ENCODE measurements around the gene NMT1. TPM values are rescaled to one million over a fixed set of nuclear protein-coding genes. Genes with fewer than 3 reads are reported as not detected.
"Not testable (repeated sequence)": the region's sequence is repeated elsewhere in the genome, so short reads cannot be mapped to it uniquely, and the experiment has no call there.

The NMT1 gene
- total RNA-seq, 1 donor from 2014 or later, result 125 TPM

- DNase-seq (ENCODE audit: low spot score), result no peak
Measured at GRCh38 chr17:45118691-45119090, 57.6 kb downstream of the NMT1 start.

- no peak for DNase-seq (ENCODE audit: low spot score)
Measured at GRCh38 chr17:45119964-45120363, 58.8 kb downstream of the NMT1 start.

DNA sequence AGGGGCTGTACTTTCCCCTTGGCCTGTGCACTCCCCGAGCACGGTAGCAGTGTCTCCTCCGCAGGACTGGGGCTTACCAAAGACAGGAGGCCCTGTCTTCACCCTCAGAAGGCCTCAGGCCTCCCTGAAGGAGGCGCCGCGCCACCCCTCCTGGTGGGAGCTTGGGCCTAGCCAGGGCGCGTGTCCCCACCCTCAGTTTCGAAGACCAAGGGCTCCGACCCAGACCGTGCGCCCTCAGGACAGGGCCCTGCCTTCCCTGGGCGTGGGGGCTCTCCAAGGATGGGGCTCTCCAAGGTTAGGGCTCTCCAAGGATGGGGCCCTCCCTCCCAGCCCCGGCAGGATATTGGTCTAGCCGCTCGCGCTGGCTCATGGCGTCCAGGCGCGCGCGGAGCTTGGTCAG lies 59.4 kb downstream of the NMT1 start:
- no peak for DNase-seq (ENCODE audit: low spot score)

- no peak for DNase-seq (ENCODE audit: low spot score)
Measured at GRCh38 chr17:45121055-45121454, 59.9 kb downstream of the NMT1 start.

- DNase-seq (ENCODE audit: low spot score), result no peak
Measured at GRCh38 chr17:45123076-45123770, 62.1 kb downstream of the NMT1 start.

- peak; percentile 83 for DNase-seq (ENCODE audit: low spot score)
Measured at GRCh38 chr17:45123930-45124796, 63.0 kb downstream of the NMT1 start.

DNA sequence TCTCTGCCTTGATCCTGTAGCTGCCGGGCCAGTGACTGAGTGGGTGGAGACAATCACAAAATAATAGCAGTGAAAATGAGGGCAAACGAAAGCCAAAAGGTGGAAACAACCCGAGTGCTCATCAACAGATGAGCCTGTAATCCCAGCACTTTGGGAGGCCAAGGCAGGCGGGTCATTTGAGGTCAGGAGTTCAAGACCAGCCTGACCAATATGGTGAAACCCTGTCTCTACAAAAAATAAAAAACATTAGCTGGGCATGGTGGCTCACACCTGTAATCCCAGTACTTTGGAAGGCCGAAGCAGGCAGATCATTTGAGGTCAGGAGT lies 63.6 kb downstream of the NMT1 start:
- DNase-seq (ENCODE audit: low spot score), result not testable (repeated sequence)

GRCh38 chr17:45125509-45125908 lies 64.4 kb downstream of the NMT1 start:
- DNase-seq (ENCODE audit: low spot score), result no peak

- DNase-seq (ENCODE audit: low spot score), result no peak
Measured at GRCh38 chr17:45127207-45127547, 66.1 kb downstream of the NMT1 start.

- DNase-seq (ENCODE audit: low spot score), result peak; percentile 78
Measured at GRCh38 chr17:45127548-45128300, 66.6 kb downstream of the NMT1 start.

DNA sequence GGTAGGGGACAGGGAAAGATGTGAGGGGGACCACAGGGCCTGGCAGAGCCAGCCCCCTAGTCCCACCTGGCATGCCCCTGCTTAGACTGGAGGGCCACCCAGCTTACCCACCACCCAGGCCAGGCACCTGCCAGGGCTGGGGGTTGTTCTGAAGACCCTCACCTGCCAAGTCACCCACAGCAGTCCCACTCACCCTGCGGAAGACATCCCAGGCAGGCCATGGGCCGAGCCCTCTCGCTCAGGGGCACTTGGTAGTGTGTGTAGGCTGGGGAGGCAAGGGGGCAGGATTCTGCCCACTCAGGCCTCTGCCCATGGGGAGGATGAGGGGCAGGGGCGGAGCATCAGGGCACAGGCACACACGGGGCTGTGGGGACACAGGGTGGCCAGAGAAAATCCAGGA lies 67.2 kb downstream of the NMT1 start:
- no peak for DNase-seq (ENCODE audit: low spot score)

- DNase-seq (ENCODE audit: low spot score), result no peak
Measured at GRCh38 chr17:45128989-45129388, 67.9 kb downstream of the NMT1 start.

DNA sequence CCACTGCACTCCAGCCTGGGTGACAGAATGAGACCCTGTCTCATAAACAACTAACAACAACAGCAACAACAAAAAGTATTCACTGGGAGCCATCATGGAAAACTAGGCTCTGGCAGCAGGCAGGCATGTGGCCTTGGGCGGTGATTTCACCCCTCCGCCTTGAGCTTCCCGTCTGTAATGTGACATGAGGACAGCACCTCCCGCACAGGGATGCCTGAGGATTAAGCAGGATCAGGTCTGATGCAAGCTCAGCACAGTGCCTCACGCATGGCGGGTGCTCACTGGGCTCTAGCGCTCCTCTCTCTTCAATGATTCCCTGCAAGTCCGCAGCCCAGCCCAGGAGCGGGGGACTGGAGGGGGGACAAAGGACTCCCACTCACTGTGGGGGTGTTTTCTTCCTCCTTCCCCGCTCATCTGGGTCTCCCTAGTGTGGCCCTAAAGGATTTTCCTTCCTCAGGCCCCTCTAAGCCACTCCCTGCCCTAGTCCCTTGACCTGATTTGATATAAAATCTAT lies 68.4 kb downstream of the NMT1 start:
- no peak for DNase-seq (ENCODE audit: low spot score)

- no peak for DNase-seq (ENCODE audit: low spot score)
Measured at GRCh38 chr17:45129940-45130680, 69.0 kb downstream of the NMT1 start.

DNA sequence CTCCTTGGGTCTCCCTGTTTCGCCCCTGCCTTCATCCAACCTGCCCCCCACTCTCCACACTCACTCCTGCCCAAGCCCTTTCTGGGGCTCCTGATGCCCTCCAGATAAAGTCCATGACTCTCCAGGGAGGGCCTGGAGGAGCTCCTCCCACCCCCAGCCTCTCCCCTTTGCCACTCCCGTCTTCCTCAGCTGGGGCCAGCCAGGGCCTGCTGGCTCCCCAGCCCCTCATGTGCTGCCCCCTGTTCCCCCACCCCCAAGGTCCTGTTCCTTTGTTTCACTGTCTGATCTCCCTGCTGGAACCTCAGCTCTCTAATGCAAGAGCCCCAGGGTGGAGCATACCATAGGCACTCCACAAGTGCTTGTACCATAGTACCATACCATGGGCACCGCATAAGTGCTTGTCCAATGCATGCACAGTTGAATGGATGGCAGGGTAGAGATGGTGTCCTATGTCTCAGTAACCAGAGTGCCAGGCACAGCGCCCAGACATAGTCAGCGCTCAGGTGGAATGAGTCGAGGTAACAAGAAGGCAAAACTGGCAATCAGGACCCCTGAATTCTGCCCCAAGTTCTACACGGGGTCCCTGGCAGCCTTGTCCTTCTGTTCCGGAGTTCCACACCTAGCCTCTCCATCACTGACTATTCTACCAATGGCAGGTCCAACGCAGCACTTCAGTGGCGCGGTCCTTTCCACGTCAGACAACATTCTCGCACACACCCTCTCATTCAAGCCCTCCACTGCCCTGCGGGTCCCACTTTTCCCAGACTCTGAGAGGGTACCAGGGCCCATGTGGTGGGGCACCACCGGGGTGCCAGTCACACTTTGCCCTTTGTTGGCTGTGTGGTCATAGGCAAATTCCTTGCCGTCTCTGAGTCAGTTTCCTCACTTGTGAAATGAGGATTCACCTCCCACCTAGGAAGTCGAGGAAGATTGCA lies 69.8 kb downstream of the NMT1 start:
- DNase-seq (ENCODE audit: low spot score), result no peak

DNA sequence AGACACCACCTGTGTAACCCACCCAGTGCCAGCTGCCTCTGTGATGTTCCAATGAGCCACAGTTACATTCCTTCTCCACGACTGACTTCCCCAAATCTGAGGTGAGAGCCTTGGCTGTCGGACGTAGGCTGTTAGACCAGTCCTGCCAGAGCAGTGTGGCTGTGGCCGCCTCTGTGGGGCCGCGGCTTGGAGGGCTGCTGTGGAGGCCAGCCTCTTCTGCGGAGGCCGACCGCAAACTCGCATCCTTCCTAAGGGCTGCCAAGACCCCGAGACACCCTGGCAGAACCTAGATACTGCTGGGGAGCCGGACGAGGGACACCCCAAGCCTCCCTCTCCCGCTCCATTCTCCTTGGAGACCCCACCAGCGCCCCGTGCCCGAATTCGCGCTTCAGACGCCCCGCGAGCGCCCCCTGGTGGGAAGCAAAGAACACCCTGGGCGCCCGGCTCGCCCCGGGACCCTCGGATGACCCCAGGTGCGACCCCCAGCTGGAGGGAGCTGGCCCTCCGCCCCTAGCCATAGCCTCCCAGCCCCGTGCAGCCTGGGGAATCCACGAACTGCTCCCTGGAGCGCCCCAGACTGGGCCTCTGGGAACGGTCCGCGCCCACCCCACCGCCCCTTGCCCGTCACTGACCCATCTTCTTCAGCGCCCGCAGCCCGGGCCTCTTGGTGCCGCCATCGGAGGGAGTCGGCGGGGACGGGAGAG lies 70.7 kb downstream of the NMT1 start:
- peak; percentile 65 for DNase-seq (ENCODE audit: low spot score)

GRCh38 chr17:45132320-45132571 lies 71.1 kb downstream of the NMT1 start, which contains the start of gene PLCD3:
Gene PLCD3, minus strand, starts transcription at chr17:45132515. Its CDS starts 105 bp downstream, at chr17:45132410.
- no peak for DNase-seq (ENCODE audit: low spot score)

GRCh38 chr17:45132572-45133463 lies 71.7 kb downstream of the NMT1 start:
- DNase-seq (ENCODE audit: low spot score), result peak; percentile 89

Measured in ureter (tissue), 1 donor.